ENCODE measurements around the gene SFTPD.

SFTPD gene

GRCh38 chr10:79944428-79945395 lies 4.2 kb downstream of the SFTPD start:
- no peak for DNase-seq

GRCh38 chr10:79943871-79944270 lies 5.0 kb downstream of the SFTPD start:
- DNase-seq, result no peak

GRCh38 chr10:79942261-79943185 lies 6.4 kb downstream of the SFTPD start:
- no peak for DNase-seq

- DNase-seq, result no peak
Measured at GRCh38 chr10:79941585-79942210, 7.2 kb downstream of the SFTPD start.

- DNase-seq, result no peak
Measured at GRCh38 chr10:79941146-79941545, 7.8 kb downstream of the SFTPD start.

GRCh38 chr10:79940431-79940830 lies 8.5 kb downstream of the SFTPD start:
- no peak for DNase-seq

GRCh38 chr10:79939969-79940368 lies 8.9 kb downstream of the SFTPD start:
- no peak for DNase-seq

GRCh38 chr10:79938728-79939406 lies 10.0 kb downstream of the SFTPD start:
- DNase-seq, result no peak

- peak; percentile 25 to 80 for DNase-seq
Measured at GRCh38 chr10:79937701-79938151, 11.2 kb downstream of the SFTPD start.

- no peak for DNase-seq
Measured at GRCh38 chr10:79936625-79937615, 12.0 kb downstream of the SFTPD start.

- no peak for DNase-seq
Measured at GRCh38 chr10:79933961-79934360, 14.9 kb downstream of the SFTPD start.

- DNase-seq, result no peak
Measured at GRCh38 chr10:79932841-79933379, 16.0 kb downstream of the SFTPD start.

GRCh38 chr10:79932307-79932706 lies 16.6 kb downstream of the SFTPD start:
- DNase-seq, result no peak

- DNase-seq, result no peak
Measured at GRCh38 chr10:79930751-79931150, 18.2 kb downstream of the SFTPD start.

GRCh38 chr10:79930267-79930666 lies 18.6 kb downstream of the SFTPD start:
- DNase-seq, result no peak

- DNase-seq, result peak in 1 of 2 experiments; percentile 42
Measured at GRCh38 chr10:79929409-79929904, 19.4 kb downstream of the SFTPD start.

GRCh38 chr10:79928028-79928583 lies 20.8 kb downstream of the SFTPD start:
- DNase-seq, result no peak

GRCh38 chr10:79927111-79927828 lies 21.6 kb downstream of the SFTPD start:
- DNase-seq, result no peak

GRCh38 chr10:79926037-79926436 lies 22.9 kb downstream of the SFTPD start:
- DNase-seq, result no peak
